Epithelial cell of proximal tubule (primary cell): ENCODE results near the gene DNMBP. TPM values are rescaled to one million over a fixed set of nuclear protein-coding genes. Genes with fewer than 3 reads are reported as not detected.
A peak's percentile ranks its signal among the peaks of the same experiment; 100 is the strongest.
"Not testable (repeated sequence)": the region's sequence is repeated elsewhere in the genome, so short reads cannot be mapped to it uniquely, and the experiment has no call there.

Source experiments
- DNase-seq: peaks from one replicate; pipeline ENCODE4 v3.0.0-alpha.2; 2011; ENCODE audit warnings: low read depth
- H3K4me3 ChIP-seq: 2 replicates; pipeline ENCODE4 v1.5.1; 2011; ENCODE audit warnings: low read depth, mild to moderate bottlenecking, low read length
- total RNA-seq: library from RNA; depleted of rRNA; stranded (reverse); fragments of >200 nt; gene quantifications from 2 replicates; pipeline ENCODE4 v1.2.3, GENCODE V29; 2015
- TF ChIP-seq, protein P1 (sequence below): conservative IDR thresholded peaks from 2 replicates; pipeline ENCODE4 v1.5.1; 2012; ENCODE audit warnings: low read depth, mild to moderate bottlenecking, low read length

Gene DNMBP
- total RNA-seq, 1 donor from 2014 or later, result 20.5 TPM

DNA sequence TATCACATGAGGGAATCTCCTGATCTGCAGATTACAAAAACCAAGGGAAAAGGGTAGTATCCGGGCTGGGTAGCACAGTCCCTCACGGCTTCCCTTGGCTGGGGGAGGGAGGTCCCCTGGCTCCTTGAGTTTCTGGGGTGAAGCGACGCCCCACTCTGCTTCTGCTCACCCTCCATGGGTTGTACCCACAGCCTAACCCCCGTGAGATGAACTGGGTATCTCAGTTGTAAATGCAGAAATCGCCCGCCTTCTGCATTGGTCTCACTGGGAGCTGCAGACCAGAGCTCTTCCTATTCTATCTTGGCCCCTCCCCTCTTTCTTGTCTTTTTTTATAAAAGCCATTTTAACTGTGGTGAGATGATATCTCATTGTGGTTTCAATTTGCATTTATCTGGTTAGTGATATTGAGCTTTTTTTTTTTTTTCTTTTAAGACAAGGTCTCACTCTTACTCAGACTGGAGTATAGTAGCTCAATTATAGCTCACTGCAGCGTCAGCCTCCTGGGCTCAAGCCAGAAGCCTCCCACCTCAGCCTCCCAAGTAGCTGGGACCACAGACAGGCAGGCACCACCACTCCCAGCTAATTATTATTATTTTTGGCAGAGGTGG, 139.5 kb downstream of the DNMBP start:
- DNase-seq, result no peak
- no peak overlapping the region for H3K4me3 ChIP-seq
- TF ChIP-seq, protein P1, sequence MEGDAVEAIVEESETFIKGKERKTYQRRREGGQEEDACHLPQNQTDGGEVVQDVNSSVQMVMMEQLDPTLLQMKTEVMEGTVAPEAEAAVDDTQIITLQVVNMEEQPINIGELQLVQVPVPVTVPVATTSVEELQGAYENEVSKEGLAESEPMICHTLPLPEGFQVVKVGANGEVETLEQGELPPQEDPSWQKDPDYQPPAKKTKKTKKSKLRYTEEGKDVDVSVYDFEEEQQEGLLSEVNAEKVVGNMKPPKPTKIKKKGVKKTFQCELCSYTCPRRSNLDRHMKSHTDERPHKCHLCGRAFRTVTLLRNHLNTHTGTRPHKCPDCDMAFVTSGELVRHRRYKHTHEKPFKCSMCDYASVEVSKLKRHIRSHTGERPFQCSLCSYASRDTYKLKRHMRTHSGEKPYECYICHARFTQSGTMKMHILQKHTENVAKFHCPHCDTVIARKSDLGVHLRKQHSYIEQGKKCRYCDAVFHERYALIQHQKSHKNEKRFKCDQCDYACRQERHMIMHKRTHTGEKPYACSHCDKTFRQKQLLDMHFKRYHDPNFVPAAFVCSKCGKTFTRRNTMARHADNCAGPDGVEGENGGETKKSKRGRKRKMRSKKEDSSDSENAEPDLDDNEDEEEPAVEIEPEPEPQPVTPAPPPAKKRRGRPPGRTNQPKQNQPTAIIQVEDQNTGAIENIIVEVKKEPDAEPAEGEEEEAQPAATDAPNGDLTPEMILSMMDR, result no peak

DNA sequence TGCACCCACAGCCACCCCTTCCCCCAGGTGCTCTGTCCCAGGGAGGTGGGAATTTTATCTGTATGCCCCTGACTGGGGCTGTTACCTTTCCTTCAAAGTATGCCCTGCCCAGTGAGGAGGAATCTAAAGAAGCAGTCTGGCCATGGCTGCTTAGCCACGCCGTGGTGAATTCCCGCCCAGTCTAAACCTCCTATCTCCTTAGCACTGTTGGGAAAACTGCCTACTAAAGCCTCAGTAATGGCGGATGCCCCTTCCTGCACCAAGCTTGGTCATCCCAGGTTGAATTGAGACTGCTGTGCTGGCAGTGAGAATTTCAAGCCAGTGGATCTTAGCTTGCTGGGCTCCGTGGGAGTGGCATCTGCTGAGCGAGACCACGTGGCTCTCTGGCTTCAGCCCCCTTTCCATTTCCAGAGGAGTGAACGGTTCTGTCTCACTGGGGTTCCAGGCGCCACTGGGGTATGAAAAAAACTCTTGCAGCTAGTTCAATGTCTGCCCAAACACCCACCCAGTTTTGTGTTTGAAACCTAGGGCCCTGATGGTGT, 140.1 kb downstream of the DNMBP start:
- H3K4me3 ChIP-seq, result no peak overlapping the region
- no peak for DNase-seq
- TF ChIP-seq, protein P1, result no peak

DNA sequence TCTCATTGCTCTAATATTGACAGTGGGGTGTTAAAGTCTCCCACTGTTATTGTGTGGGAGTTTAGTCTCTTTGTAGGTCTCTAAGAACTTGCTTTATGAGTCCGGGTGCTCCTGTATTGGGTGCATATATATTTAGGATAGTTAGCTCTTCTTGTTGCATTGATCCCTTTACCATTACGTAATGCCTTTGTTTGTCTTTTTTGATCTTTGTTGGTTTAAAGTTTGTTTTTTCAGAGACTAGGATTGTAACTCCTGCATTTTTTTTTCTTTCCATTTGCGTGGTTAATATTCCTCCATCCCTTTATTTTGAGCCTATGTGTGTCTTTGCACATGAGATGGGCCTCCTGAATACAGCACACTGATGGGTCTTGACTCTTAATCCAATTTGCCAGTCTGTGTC, 142.5 kb downstream of the DNMBP start:
- not testable (repeated sequence) for H3K4me3 ChIP-seq, DNase-seq

DNA sequence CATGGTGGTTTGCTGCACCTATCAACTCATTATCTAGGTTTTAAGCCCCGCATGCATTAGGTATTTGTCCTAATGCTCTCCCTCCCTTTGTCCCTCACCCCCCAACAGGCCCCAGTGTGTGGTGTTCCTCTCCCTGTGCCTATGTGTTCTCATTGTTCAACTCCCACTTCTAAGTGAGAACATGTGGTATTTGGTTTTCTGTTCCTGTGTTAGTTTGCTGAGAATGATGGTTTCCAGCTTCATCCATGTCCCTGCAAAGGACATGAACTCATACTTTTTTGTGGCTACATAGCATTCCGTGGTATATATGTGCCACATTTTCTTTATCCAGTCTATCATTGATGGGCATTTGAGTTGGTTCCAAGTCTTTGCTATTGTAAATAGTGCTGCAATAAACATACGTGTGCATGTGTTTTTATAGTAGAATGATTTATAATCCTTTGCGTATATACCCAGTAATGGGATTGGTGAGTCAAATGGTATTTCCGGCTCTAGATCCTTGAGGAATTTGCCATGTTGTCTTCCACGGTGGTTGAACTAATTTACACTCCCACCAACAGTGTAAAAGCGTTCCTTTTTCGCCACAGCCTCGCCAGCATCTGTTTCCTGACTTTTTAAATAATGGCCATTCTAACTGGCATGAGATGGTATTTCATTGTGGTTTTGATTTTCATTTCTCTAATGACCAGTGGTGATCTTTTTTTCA, 146.1 kb downstream of the DNMBP start:
- not testable (repeated sequence) for H3K4me3 ChIP-seq, DNase-seq

DNA sequence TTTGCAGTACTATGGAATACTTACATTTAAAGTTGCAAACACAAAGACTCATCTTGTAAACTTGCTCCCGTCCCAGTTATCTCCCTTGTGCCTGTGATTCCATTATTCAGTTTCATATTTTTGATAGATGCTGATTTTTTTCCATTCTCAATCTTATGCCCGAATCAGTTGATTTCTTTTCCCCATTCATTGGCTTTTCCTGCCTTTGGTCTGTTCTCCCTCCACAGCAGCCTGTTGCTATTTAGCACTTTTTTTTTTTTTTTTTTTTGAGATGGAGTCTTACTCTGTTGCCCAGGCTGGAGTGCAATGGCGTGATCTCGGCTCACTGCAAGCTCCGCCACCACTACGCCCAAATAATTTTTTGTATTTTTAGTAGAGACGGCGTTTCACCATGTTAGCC, 149.3 kb downstream of the DNMBP start:
- no peak overlapping the region for H3K4me3 ChIP-seq
- no peak for DNase-seq
- TF ChIP-seq, protein P1, result no peak

DNA sequence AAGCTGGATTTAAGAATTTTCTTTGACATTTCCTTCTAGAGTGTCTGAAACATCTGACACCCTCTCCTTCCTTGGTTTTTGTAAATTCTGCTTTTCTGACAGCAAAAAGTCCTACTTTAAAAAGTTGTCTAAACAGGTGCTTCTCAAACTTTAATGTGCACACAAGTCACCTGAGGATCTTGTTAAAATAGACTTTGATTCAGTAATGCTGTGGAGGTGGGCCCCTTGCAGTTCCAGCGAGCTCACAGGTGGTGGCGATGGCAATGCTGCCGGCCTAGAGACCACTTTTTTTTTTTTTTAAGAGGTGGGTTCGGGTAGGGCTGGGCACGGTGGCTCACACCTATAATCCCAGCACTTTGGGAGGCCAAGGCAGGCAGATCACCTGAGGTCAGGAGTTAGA, 150.2 kb downstream of the DNMBP start:
- H3K4me3 ChIP-seq, result no peak overlapping the region
- no peak for DNase-seq
- TF ChIP-seq, protein P1, result peak; percentile 56

DNA sequence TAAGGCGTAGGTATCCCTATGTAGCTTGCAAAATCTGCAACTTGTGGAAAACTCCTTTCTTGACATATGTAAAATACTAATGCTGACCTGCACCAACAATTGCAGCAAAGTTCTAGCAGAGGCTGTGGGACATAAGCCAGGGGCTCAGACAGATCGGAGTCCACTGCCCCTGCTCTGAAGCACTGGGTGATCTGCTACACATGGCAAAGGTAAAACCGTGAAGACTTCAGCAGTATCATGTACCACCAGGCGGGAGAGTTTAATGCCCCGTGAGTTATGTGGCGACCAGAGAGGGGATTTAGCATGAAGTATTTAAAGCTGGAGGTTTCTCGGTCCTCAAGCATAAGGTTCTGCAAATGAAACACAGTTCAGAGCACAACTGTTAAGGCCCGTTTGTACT, 150.9 kb downstream of the DNMBP start:
- DNase-seq, result no peak
- H3K4me3 ChIP-seq, result no peak overlapping the region
- TF ChIP-seq, protein P1, result no peak
